Epithelial cell of prostate (primary cell): ENCODE data around the gene AMOT.

Experiments used
- DNase-seq: peaks from one replicate; pipeline ENCODE4 v3.0.0-alpha.2; 2011; ENCODE audit warnings: low read depth, low spot score
- H3K27ac ChIP-seq: fragments of 450-650 bp; 2 replicates; pipeline ENCODE4 v1.5.1; 2017; ENCODE audit warnings: mild to moderate bottlenecking

The AMOT gene

DNA sequence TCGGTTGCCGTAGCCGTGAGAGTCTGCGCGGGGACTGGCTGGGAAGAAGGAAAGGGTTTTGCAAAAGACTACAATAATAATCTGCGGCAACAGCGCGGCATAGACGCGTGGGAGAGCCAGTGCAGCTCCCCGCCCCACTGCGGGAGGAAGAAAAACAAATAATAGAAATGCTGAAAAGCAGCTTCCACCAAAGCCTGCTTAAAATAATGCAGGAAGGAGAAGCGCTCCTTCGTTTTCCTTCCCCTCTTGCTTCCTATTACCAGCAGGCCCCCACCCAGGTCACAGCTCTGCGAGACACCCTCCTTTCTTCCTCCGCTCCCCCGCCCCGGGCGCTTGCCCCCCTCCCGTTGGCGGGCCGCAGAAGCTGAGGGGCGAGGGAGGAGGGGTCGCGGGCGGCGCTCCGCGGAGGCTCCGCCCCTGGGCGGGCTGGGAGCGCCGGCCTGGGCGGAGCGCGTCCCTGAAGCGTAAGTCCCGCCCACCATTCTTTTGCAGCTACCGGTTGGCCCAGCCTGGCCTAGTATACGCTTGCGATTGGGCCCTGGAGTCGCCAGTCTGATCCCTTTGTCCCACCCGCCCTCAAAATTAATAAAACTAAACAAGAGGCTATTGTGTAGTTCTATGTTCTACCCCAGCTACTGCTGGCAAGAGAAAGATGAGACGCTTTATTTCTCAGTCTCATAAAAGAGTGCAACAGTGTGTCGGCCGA lies 636 bp upstream of the AMOT start:
- no peak overlapping the region for H3K27ac ChIP-seq
- DNase-seq: no peak

DNA sequence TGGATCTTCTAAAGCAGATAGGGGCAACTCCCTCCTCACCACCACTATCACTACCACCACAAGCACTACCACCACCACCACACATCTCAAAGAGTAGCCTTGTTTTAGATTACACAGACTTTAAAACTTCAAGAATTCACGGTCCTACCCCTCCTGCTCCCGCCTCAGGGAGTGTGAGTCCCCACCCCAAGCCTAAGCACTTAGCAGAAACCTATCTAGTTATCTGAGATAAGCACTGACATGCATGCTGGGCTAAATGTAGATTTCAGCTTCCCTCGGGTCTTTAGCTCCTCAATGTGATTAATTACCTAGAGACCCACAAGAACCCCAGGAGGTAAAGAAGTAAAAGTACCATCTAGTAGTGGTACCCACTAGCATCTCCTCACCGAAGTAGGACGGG lies 775 bp downstream of the AMOT start:
- no peak for DNase-seq
- H3K27ac ChIP-seq: no peak overlapping the region

DNA sequence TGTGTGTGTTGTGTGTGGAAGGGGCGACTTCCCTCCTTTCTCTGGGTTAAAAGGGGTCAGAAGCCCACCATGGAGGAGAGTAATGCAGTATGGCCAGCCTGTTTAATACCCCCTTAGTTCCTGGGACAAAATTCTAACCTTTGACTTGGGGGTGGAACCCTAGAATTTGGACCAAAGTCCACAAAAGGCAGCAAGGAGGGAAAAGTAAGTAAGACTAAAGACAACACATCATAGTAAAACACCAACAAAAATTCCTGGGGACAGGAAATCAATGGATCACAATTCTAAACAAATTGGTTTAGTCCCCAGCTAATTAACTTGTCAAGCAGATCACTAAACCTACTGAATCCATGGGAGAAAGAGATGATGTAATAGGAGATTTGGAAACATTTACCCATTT lies 3.1 kb downstream of the AMOT start:
- H3K27ac ChIP-seq: no peak overlapping the region
- no peak for DNase-seq

DNA sequence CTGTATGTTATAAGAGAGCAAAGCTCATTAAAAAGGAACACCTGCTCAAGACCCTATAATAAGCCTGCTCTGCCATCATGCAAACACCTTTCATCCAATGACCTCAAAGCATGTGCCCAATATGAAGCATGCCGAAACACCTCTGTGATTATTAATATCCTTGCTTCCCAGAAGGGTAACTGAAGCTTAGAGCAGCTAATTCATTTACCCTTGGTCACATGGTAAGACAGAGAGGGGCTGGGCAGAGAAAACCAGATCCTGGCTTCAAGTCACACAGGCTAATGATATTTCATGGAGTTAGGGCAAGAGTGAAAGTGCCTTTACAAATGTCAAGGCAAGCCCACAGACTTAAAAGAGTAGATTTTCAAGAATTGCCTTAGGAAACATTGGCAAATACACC lies 5.6 kb downstream of the AMOT start:
- DNase-seq: no peak
- no peak overlapping the region for H3K27ac ChIP-seq

DNA sequence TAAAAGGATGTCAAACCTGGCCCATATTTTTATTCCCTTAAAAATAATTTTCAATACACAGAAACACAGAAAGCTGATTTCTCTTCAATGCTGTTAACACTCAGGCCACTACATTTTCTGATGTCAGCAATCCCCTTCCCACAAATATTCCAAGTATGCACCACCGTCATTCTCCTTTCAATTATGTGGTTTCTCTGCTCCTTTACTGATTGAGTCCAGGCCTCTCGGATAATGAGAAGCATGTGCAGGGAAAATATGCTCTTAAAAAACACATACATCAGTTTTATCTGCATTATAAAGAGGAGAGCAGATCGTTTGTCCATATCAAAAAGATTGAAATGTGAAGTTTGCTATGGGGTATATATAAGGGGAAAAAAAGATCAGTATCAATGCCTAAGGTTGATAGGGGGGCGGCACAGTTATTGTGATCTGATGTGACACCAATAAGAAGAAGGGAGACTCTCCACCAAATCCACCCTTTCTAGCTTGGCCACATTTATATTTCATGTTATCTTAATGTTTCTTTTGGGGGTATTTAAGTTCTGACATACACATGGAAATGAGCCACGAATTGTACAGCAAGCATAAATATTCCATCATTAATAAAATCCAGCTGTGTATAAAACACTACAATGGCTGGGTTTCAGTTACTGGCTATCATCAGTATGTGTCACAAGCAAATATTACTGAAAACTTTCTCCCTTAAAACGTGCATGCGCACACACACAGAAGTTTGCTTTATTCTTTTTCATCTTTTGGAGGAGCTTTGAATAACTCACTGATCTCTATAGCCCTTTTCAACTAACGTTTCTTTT lies 6.4 kb downstream of the AMOT start:
- no peak for DNase-seq
- H3K27ac ChIP-seq: no peak overlapping the region

DNA sequence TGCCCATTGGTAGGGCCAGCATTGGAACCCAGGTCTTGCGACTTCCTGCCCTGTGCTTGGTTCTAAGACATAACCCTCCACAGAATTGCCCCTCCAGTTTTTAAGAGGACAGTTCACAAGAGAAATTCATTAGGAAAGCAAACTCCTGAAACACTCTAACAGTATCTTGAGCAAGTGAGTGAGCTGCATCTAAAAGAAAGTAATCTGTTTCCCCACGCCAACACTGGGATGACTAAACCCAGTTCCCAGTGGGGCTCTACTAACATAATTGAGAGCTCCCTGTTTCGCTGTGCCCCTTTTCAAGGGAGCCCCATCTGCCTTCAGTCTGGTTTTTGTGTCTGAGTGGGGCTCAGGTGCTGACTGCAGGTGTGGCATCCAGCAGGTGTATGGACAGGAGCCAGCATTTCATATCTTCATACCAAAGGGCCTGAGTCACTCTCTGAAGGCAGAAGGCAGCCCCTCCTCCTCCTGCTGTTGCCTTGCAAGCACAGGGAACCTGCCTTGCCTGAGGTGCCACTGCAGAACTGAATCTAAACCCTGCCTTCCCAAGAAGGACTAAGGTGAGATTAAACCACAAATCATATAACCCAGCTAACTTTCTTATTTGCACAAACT lies 8.0 kb downstream of the AMOT start:
- H3K27ac ChIP-seq: no peak overlapping the region
- no peak for DNase-seq

DNA sequence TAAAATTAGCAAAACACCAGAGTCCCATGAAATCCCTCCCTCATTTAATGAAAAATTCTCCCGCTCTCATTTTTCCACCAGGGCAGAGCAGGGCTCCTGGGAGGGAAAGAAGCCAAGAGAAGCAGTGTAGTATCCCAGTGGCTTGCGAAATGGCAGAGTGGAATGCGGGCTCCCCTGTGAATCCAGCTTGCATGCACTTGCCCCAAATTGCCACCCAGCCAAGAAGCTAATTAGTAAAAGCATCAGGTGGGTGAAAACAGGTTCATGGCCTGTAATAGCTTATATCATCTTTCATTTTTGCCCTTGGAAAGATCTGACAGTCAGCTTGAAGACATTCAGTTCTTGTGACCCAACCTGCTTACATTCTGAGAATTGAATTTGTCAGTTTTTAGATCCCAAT lies 10.1 kb downstream of the AMOT start:
- H3K27ac ChIP-seq: no peak overlapping the region
- no peak for DNase-seq

DNA sequence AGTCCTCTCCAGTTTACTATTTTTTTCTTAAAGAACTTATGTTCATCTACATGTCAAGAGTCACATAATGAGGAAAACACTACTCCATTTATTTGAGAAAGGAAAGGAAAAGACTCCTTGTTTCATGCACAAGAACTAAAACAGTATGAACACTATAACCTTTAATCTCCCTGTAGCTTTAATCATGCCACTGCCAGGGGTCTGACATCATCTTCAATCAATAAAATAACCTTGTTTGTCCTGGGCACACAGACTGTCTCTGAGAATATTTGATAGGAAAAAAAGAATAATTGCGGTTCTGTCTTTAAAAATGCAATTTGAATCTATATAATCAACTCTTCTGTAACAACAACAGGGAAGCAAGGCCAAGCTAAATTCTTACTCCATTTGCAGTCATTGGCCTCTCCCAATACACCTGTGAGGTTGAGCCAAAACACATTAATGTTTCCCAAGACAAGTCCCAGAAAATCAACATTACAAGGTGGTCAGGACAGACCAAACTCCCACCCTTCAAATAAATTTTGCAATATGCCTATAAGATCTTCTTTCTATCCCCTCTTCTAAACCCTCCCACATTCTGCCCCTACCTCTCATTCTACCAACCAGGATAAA lies 13.2 kb downstream of the AMOT start:
- no peak overlapping the region for H3K27ac ChIP-seq
- no peak for DNase-seq

DNA sequence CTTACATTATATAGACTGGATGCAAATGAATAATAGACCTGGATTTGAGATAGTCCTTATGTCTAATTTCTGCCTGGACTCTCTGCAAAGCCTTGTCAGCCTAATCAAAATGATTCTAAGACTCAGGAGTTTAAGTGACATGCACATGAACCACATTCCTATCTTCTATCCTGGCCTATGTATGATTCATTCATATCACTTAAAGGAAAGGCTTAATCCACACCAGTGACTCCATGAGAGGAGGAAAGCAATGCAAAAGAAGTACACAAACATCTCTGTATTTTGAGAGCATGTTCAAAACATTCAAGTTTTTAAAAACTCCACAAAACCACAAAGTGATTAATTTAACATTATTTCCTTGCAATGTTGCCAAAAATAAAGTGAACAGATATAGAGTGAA lies 14.6 kb downstream of the AMOT start:
- DNase-seq: no peak
- no peak overlapping the region for H3K27ac ChIP-seq

DNA sequence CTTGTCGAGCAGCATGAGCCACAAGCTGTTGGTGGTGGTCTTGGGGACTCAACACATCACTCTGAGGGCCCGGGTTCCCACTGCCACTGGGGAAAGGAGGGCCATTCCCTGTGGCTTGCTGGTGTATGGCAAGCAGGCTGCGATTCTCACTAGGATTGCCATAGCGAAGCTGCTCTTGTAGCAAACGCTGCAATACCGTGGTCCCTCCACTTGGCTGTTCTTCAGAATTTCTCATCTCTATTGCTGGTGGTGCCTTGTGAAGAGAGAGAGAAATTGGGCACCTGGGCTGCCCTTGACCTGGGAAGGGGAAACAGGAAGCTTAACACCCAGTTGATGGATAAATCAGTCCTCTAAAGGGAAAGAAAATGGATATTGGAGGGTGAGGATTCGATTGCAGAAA lies 17.7 kb downstream of the AMOT start:
- H3K27ac ChIP-seq: no peak overlapping the region
- DNase-seq: no peak

DNA sequence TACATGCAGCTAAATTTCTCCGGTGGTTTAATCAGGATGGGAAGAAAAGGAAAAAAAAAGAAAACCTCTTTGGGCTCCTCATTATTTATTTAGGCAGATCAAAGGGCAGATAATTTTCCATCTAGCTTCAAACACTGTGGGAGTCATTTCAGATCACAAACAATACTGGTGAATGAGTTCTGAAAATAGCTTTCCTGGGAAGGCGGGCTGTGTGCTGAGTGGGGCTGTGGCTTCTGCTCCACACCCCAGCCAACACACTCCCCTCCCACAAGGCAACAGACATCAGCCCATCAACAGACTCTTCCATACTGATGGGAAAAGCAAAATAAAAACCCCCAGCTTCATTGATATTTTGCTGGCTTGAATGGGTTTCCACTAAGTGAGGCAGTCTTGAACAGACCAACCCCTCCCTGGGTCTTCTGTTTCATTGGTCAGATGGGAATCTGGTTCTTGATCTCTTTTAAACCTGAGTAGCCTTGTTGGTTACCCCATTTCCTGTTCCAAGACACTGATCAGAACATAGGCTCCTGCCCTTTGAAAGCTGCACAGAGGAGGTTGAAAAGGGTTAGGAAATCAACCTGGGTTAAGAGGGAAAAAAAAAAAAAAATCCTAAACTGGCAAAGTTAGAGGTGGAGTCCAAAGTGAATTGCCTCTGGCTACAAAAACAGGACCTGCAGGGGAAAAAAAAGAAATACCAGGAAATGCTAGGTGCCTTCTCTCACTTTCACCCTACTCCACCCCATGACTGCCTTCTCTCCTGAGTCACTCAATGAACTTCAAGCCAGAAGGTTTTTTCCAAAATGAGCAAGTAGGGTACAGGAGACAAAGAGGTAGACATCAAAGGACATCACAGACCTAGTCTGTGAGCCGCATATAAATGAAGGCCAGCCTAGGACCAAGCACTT lies 20.0 kb downstream of the AMOT start:
- no peak overlapping the region for H3K27ac ChIP-seq
- DNase-seq: no peak

DNA sequence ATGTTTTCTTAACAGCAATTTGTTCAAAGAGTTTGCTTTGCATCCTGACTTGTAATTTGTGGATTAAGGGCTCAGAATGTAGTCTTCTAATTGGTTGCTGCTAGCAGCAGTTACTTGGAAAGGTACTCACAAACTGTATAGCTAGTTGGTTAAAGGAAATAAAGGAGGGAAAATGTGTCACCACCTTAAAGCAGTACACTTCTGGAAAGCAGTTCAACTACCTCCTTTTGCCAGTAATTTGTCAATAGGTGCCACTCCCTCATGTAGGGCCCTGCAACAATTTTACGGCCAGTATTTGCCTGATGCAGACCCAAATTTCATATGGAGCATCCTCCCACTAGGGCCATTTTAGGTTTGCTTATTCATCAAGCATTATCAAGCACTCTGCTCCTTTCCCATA lies 20.8 kb downstream of the AMOT start:
- no peak for DNase-seq
- no peak overlapping the region for H3K27ac ChIP-seq

DNA sequence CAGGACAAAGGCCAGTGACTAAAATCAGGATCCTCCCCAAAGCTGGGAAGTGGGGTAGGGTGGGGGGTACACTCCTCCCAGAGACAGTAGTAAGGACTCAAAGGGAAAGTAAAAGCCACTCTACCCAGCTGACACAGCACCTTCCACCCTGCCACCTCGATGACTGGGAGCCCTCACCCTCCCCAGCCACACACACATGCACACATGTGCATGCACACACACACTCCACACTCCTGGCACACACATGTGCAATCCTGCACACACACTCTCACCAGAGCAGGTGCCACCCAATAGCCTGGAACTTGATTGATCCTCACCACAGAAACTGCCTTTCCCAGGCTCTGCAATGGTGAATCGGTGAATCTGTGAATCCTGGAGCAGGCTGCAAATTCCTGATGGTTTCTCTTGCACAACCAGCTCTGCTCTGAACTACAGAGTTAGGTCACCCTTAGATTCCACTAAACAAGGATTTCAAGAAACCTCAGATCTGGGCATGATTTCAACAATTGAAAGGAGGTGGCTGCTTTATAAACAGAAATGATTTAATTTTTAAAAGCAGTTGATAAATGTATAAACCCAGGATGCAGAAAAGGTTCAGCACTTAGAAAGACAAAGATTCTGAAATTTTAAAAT lies 21.5 kb downstream of the AMOT start:
- H3K27ac ChIP-seq: no peak overlapping the region
- DNase-seq: no peak

DNA sequence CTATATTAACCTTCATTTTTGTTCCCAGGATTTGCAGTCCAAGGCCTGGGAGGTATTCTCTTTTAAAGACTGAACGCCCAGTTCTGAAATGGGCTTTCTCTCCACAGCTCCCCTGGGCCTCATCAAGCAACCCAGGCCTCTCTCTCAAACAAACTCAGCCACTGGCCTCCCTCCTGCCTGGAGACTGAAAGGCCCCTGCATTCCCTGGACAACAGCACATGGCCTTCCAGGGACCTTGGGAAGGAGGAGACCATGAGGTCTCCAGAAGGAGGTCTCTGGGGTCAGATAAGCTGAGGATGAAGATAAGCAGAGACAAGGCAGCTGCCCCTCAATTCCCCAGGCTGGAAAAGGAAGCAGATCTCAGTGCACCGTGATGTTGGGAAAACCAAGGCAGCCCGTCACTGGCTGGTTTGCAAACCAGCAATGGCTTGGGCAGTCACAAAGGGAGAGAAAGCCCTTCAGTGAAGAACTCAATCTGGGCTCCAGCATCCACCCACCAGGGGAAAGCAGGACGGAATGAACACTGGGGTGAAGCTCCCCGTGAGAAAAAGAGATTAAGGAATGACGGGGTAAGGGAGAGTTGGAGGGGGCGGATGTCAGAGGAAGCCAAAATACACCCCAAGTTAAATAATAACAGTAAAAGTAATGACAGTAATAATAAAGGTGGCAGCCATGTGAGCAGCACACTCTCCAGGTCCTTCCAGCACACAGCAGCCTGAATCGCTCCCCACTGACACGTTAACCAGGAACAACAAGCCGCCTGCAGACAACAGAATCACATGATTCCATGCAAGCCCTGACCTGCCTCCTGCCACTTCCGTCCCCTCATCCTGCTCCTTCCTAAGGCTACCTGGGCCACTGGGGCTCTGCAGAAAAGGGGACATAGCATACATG lies 22.3 kb downstream of the AMOT start:
- DNase-seq: no peak
- H3K27ac ChIP-seq: no peak overlapping the region

DNA sequence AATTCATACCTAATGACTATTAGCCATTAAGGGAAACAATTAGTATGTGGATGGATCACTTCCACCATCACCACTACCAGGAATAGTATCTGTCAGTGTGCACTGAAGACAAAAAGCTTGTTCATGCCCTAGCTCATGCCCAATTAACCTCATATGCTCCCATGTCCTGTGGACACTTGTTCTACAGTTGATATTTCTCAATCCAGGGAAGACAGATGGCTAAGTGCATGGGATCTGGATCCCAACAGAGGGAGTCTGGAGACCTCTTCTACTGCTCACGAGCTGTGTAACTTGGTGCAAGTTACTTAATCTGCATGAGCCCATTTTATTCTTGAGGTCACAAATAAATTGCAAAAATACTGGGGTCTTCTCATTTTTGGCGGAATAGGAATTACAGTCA lies 23.7 kb downstream of the AMOT start:
- H3K27ac ChIP-seq: no peak overlapping the region
- no peak for DNase-seq

DNA sequence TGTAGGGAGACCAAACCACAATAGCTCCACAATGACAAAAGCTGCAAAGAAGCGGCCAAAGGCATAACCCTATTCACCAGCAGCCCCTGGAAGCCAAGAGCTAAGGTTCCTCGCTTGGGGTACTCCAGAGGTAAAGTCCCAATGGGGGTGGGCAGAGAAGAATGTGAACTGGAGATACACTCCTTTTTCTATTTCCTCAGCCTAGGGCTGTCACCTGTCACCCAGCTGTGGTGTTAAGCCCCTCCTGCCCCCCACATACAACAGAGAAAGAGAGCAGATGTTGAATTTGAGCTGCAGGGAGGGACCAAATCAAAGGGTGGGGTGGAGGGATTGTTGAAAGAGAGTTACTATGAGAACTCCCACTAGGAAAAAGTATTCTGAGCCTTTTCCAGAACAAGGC lies 26.1 kb downstream of the AMOT start:
- H3K27ac ChIP-seq: no peak overlapping the region
- DNase-seq: no peak

DNA sequence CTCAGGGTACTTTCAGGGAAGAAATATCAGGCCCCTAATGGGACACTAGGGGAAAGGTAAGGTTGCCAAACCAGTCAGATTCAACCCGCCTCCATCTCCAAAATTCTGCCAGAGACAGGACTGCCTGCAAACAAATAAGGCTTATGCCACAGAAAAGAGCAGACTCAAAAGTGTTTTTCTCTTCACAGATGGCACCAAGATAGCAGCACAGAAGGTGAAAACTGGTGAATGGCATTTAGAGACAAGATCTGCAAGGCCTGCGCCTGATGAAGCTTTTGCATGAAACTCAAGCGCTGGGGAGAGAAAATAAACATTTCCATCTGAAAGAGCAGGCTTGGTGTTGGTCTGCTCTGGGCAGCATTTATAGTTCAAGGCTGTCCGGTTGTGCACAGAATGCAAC lies 27.9 kb downstream of the AMOT start:
- no peak overlapping the region for H3K27ac ChIP-seq
- no peak for DNase-seq

DNA sequence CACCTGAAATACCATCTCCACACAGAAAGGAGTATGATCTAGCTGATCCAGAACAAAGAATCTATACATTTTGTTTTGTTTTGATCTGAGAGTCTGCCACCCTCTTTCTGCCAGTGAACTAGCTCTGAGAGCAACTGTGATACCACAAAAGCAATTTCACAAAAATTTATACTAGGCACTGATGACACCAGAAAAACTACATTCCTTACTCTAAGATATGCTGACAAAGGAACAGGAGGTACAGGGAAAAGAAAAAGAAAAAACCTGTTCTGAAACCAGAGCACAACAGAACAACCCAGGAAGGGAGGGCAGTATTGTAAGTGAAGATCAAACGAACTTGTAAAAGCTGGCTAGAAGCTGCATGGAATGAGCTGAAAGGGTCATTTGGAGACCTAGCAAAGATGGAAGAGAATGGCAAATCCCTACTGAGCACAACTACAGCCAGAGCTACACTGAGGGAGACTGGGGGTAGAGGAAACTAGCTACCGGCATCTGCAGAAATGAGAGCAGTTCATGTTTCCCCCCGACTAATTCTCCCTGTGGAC lies 31.9 kb downstream of the AMOT start:
- no peak for DNase-seq
- H3K27ac ChIP-seq: no peak overlapping the region
